ENCODE results near the gene UBD. TPM values are rescaled to one million over a fixed set of nuclear protein-coding genes. Genes with fewer than 3 reads are reported as not detected.

Gene UBD
- total RNA-seq, 6 experiments from 2014 or later, result 2.2 to 189 (median 37.1) TPM

DNA sequence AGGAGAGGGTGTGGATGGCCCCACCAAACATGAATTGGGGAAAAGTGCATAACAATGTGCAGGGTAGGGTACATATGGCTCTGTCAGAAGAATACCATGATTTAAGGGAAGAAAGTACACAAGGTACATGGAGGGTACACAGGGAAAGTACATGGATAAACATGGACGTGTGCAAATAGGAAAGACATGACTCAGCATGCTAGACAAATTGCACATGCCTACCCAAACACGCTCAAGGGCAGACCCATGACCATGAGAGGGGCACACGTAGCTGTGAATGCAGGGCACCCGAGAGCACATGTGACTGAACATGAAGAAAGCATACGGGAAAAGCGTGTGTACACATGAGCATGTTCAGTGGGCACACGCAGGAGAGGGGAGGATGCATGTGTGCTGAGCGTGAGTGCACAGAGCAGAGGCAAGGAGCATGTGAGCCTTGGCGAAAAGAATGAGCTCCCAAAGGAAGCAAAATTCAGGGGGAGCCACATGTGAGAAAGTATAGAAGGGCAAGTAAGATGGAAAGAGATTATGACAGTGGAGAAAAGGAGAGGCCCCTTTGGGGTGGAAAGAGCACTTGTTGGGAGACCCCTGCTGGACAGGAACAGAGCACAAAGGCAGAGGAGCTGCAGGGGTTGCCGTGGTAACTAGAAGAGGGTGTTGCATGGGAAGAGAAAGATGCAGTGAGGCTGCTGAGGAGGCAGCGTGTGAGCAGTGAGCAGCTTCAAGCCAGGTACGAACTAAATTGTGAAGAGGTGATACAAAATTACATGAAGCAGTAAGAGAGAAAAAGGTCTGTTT, 43.2 kb upstream of the UBD start:
- Histone ChIP-seq H3K4me1 (no peaks in the 10 kb centered on the region), H3K36me3 (no peaks in the 10 kb centered on the region), H3K27me3 (no peaks in the 10 kb centered on the region), H3K27ac (no peak overlapping the region), H3K9me3 (no peaks in the 10 kb centered on the region), H3K4me3 (no peak overlapping the region)
- intact Hi-C loops (cut with DNase I), result no loop called here
- WGBS (ENCODE audit: insufficient coverage, low coverage, low lambda C conversion rate, missing lambda C conversion rate), result 58% methylated on average over 12 of the region's 12 CpGs
- DNase-seq (no peak), ATAC-seq (no peak)
- TF ChIP-seq POLR2A (IDR thresholded peaks at IDR 0.05), result no peak
- TF ChIP-seq, protein P1, sequence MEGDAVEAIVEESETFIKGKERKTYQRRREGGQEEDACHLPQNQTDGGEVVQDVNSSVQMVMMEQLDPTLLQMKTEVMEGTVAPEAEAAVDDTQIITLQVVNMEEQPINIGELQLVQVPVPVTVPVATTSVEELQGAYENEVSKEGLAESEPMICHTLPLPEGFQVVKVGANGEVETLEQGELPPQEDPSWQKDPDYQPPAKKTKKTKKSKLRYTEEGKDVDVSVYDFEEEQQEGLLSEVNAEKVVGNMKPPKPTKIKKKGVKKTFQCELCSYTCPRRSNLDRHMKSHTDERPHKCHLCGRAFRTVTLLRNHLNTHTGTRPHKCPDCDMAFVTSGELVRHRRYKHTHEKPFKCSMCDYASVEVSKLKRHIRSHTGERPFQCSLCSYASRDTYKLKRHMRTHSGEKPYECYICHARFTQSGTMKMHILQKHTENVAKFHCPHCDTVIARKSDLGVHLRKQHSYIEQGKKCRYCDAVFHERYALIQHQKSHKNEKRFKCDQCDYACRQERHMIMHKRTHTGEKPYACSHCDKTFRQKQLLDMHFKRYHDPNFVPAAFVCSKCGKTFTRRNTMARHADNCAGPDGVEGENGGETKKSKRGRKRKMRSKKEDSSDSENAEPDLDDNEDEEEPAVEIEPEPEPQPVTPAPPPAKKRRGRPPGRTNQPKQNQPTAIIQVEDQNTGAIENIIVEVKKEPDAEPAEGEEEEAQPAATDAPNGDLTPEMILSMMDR (IDR thresholded peaks at IDR 0.05), result no peak

DNA sequence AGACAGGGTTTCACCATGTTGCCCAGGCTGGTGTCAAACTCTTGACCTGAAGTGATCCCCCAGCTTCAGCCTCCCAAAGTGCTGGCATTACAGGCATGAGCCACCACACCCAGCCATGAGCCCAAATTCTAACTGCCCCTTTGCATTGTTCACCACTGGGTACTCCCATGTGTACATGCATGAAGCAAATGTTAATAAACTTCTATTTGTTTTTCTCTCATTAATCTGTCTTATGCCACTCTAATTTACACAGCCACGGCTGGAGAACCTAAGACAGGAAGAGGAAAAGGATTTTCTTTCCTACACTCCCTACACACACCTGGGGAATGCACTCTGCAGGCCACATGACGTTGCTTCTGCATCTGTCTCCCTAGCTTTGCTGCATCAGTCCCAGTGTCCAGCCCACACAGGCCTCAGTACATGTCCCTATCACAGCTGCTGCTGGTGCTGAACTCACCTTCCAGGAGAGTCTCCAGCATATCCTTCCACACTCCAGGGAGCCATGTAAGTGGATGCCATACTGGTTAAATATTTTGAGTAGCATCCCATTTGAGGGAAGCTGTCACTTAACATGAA, 38.7 kb upstream of the UBD start:
- Histone ChIP-seq H3K4me1 (no peaks in the 10 kb centered on the region), H3K27ac (no peak overlapping the region), H3K9me3 (no peaks in the 10 kb centered on the region), H3K27me3 (no peaks in the 10 kb centered on the region), H3K36me3 (no peaks in the 10 kb centered on the region), H3K4me3 (no peak overlapping the region)
- WGBS (ENCODE audit: insufficient coverage, low coverage, low lambda C conversion rate, missing lambda C conversion rate), result 53% methylated on average over 2 of the region's 2 CpGs
- TF ChIP-seq POLR2A (IDR thresholded peaks at IDR 0.05), result no peak
- TF ChIP-seq, protein P1 (IDR thresholded peaks at IDR 0.05), result no peak
- intact Hi-C loops (cut with DNase I), result no loop called here
- DNase-seq, result no peak
- ATAC-seq, result no peak

DNA sequence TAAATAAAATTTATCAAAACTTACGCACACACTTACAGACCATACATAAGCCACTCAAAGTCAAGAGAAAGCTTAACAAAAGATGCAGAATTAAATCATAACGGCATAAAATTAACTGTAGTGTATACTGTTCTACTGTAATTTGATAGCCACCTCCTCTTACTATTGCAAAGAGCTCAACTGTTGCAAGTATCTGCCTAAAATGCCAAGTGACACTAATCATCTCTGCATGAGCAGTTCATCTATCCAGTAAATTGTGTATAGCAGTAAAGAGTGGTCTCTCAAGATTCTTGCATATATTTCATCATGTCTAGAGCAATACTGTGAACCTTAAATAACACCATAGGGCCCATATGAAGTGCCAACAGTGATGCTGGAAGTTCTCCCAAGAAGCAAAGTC, 37.7 kb upstream of the UBD start:
- no peaks in the 10 kb centered on the region for H3K4me1 ChIP-seq
- intact Hi-C loops (cut with DNase I), result no loop called here
- ATAC-seq (no peak), DNase-seq (no peak)
- TF ChIP-seq POLR2A (IDR thresholded peaks at IDR 0.05), result no peak
- TF ChIP-seq, protein P1 (IDR thresholded peaks at IDR 0.05), result no peak
- H3K27ac ChIP-seq, result no peak overlapping the region
- 54% methylated on average over 2 of the region's 2 CpGs for WGBS (ENCODE audit: insufficient coverage, low coverage, low lambda C conversion rate, missing lambda C conversion rate)
- H3K36me3 ChIP-seq, result no peaks in the 10 kb centered on the region
- H3K4me3 ChIP-seq, result no peak overlapping the region
- H3K27me3 ChIP-seq, result no peaks in the 10 kb centered on the region
- H3K9me3 ChIP-seq, result no peaks in the 10 kb centered on the region

DNA sequence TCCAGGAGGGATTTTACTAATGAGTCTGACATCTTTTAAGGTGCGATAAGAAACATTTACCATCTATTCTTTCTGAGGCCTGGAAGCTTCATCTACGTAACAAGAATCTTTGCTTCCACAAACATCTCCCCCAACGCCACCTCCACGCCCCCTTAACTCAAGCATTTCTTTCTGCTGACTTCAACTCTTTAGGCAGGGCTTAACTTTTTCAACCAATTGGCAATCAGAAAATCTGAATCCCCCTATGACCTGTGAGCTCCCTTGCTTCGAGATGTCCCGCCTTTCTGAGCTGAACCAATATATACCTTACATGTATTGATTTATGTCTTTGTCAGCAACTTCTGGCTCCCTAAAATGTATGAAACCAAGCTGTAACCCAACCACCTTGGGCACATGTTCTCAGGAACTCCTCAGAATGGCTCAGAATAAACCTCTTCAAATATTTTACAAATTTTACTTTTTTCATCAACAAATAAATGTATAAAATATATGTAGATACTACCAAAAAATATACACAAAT, 36.9 kb upstream of the UBD start:
- H3K27me3 ChIP-seq, result no peaks in the 10 kb centered on the region
- ATAC-seq (no peak), DNase-seq (no peak)
- intact Hi-C loops (cut with DNase I), result no loop called here
- H3K4me1 ChIP-seq, result no peaks in the 10 kb centered on the region
- H3K27ac ChIP-seq, result no peak overlapping the region
- no peak for TF ChIP-seq POLR2A (IDR thresholded peaks at IDR 0.05)
- TF ChIP-seq, protein P1 (IDR thresholded peaks at IDR 0.05), result no peak
- no peaks in the 10 kb centered on the region for H3K9me3 ChIP-seq
- no peaks in the 10 kb centered on the region for H3K36me3 ChIP-seq
- 78% methylated on average over 6 of the region's 6 CpGs for WGBS (ENCODE audit: insufficient coverage, low coverage, low lambda C conversion rate, missing lambda C conversion rate)
- no peak overlapping the region for H3K4me3 ChIP-seq
